H9 (cell line): ENCODE measurements around the gene RBSN. TPM values are rescaled to one million over a fixed set of nuclear protein-coding genes. Genes with fewer than 3 reads are reported as not detected.

Experiments
- DNase-seq: peaks from one replicate; pipeline ENCODE4 v3.0.0-alpha.2; 2017
- H2AFZ ChIP-seq: one replicate; pipeline ENCODE4 v1.6.1; 2013; ENCODE audit warnings: mild to moderate bottlenecking, low read length, control low read depth, moderate library complexity
- H2AK5ac ChIP-seq: 2 replicates; pipeline ENCODE4 v1.6.1; 2013; ENCODE audit warnings: low read length, control low read depth, mixed read lengths; ENCODE audit not compliant: insufficient read length
- H2BK120ac ChIP-seq: one replicate; pipeline ENCODE4 v1.6.1; 2013; ENCODE audit warnings: low read depth, mild to moderate bottlenecking, low read length, control low read depth, inconsistent platforms; ENCODE audit not compliant: poor library complexity, severe bottlenecking
- H2BK12ac ChIP-seq: 2 replicates; pipeline ENCODE4 v1.6.1; 2013; ENCODE audit warnings: low read length, control low read depth, mixed read lengths, low read depth; ENCODE audit not compliant: insufficient read length
- H2BK15ac ChIP-seq: 2 replicates; pipeline ENCODE4 v1.6.1; 2013; ENCODE audit warnings: low read depth, low read length, control low read depth
- H2BK20ac ChIP-seq: one replicate; pipeline ENCODE4 v1.6.1; 2013; ENCODE audit warnings: low read depth, mild to moderate bottlenecking, low read length, control low read depth, inconsistent platforms; ENCODE audit not compliant: poor library complexity, severe bottlenecking
- H2BK5ac ChIP-seq: 2 replicates; pipeline ENCODE4 v1.6.1; 2013; ENCODE audit warnings: low read length, control low read depth, mixed read lengths; ENCODE audit not compliant: insufficient read length
- H3K14ac ChIP-seq: 2 replicates; pipeline ENCODE4 v1.6.1; 2013; ENCODE audit warnings: low read length, control low read depth; ENCODE audit not compliant: insufficient read depth
- H3K18ac ChIP-seq: 2 replicates; pipeline ENCODE4 v1.6.1; 2013; ENCODE audit warnings: low read depth, mild to moderate bottlenecking, mixed read lengths, low read length, control low read depth; ENCODE audit not compliant: insufficient read length
- H3K23ac ChIP-seq: 2 replicates; pipeline ENCODE4 v1.6.1; 2013; ENCODE audit warnings: low read length, control low read depth, mixed read lengths, low read depth; ENCODE audit not compliant: insufficient read length
- H3K23me2 ChIP-seq: 2 replicates; pipeline ENCODE4 v1.6.1; 2013; ENCODE audit warnings: low read depth, mild to moderate bottlenecking, mixed read lengths, low read length, control low read depth; ENCODE audit not compliant: insufficient read length, poor library complexity, severe bottlenecking
- H3K27ac ChIP-seq: 2 replicates; pipeline ENCODE4 v1.5.1; 2013; ENCODE audit warnings: low read length, control low read depth, mixed read lengths, low read depth; ENCODE audit not compliant: insufficient read length
- H3K27me3 ChIP-seq: 2 replicates; pipeline ENCODE4 v1.6.1; 2013; ENCODE audit warnings: low read length, control low read depth, inconsistent platforms; ENCODE audit not compliant: insufficient read depth
- H3K4ac ChIP-seq: 2 replicates; pipeline ENCODE4 v1.6.1; 2013; ENCODE audit warnings: low read depth, mild to moderate bottlenecking, control low read depth, inconsistent platforms, low read length, moderate library complexity
- H3K4me1 ChIP-seq: 2 replicates; pipeline ENCODE4 v1.6.1; 2013; ENCODE audit warnings: low read length, control low read depth, inconsistent platforms; ENCODE audit not compliant: insufficient read depth
- H3K4me2 ChIP-seq: 2 replicates; pipeline ENCODE4 v1.6.1; 2013; ENCODE audit warnings: low read length, control low read depth, mixed read lengths; ENCODE audit not compliant: insufficient read length, insufficient read depth
- H3K56ac ChIP-seq: 2 replicates; pipeline ENCODE4 v1.6.1; 2013; ENCODE audit warnings: low read depth, mild to moderate bottlenecking, mixed read lengths, low read length, control low read depth; ENCODE audit not compliant: insufficient read length
- H3K79me1 ChIP-seq: 2 replicates; pipeline ENCODE4 v1.6.1; 2013; ENCODE audit warnings: low read depth, mild to moderate bottlenecking, moderate library complexity, low read length, control low read depth, inconsistent platforms; ENCODE audit not compliant: insufficient read depth, poor library complexity, severe bottlenecking
- H3K79me2 ChIP-seq: 2 replicates; pipeline ENCODE4 v1.6.1; 2013; ENCODE audit warnings: low read length, control low read depth, inconsistent platforms; ENCODE audit not compliant: insufficient read depth
- H3K9ac ChIP-seq: 2 replicates; pipeline ENCODE4 v1.6.1; 2013; ENCODE audit warnings: low read length, control low read depth, mixed read lengths; ENCODE audit not compliant: insufficient read length; ENCODE audit errors: extremely low read depth
- H3K9me3 ChIP-seq: one replicate; pipeline ENCODE4 v1.6.1; 2013; ENCODE audit warnings: low read depth, low read length, inconsistent platforms; ENCODE audit not compliant: control insufficient read depth
- H3T11ph ChIP-seq: one replicate; pipeline ENCODE4 v1.6.1; 2013; ENCODE audit warnings: mild to moderate bottlenecking, low read length, control low read depth, inconsistent platforms
- H4K20me1 ChIP-seq: one replicate; pipeline ENCODE4 v1.6.1; 2013; ENCODE audit not compliant: control insufficient read depth, insufficient read length, insufficient read depth
- H4K5ac ChIP-seq: 2 replicates; pipeline ENCODE4 v1.6.1; 2013; ENCODE audit warnings: low read depth, mild to moderate bottlenecking, mixed read lengths, low read length, control low read depth; ENCODE audit not compliant: insufficient read length
- H4K8ac ChIP-seq: replicated peaks from 2 replicates; pipeline ENCODE4 v1.6.1; 2013; ENCODE audit warnings: low read length, control low read depth, mixed read lengths, low read depth; ENCODE audit not compliant: insufficient read length
- H4K91ac ChIP-seq: 2 replicates; pipeline ENCODE4 v1.6.1; 2013; ENCODE audit warnings: low read depth, mild to moderate bottlenecking, moderate library complexity, mixed read lengths, low read length, control low read depth; ENCODE audit not compliant: insufficient read length
- H3K27ac Mint-ChIP-seq, 3 experiments: 2 replicates in 2 of 3; 3 replicates in 1 of 3; pipeline ENCODE4 v1.8.0; 2020 to 2021; ENCODE audit warnings: mixed read lengths in 3 of 3, mild to moderate bottlenecking in 1 of 3, moderate library complexity in 1 of 3
- H3K27me3 Mint-ChIP-seq: 2 replicates; pipeline ENCODE4 v1.8.0; 2021; ENCODE audit warnings: low read depth, mild to moderate bottlenecking, moderate library complexity, mixed read lengths
- H3K36me3 Mint-ChIP-seq, 3 experiments: 2 replicates in 2 of 3; 3 replicates in 1 of 3; pipeline ENCODE4 v1.8.0; 2020 to 2021; ENCODE audit warnings: low read depth in 3 of 3, mixed read lengths in 3 of 3; ENCODE audit not compliant: insufficient read depth in 1 of 3
- H3K4me1 Mint-ChIP-seq, 2 experiments: 2 replicates each; pipeline ENCODE4 v1.8.0; 2020; ENCODE audit warnings: mixed read lengths in 2 of 2
- H3K4me3 Mint-ChIP-seq, 2 experiments: 2 replicates in 1 of 2; 3 replicates in 1 of 2; pipeline ENCODE4 v1.8.0; 2020 to 2021; ENCODE audit warnings: mild to moderate bottlenecking in 2 of 2, mixed read lengths in 2 of 2, moderate library complexity in 1 of 2
- H3K9me3 Mint-ChIP-seq, 2 experiments: 2 replicates in 1 of 2; 3 replicates in 1 of 2; pipeline ENCODE4 v1.8.0; 2020; ENCODE audit warnings: mild to moderate bottlenecking in 2 of 2, mixed read lengths in 2 of 2, moderate library complexity in 1 of 2
- CTCF ChIP-seq: fragments of 200-600 bp; sonication (generic); conservative IDR thresholded peaks from 3 replicates; pipeline ENCODE4 v1.8.0; 2021; ENCODE audit warnings: antibody characterized with exemption, mild to moderate bottlenecking
- WGBS: extraction: QIAGEN DNeasy Blood & Tissue Kit; methylation state at CpG from one replicate; pipeline ENCODE4 v1.1.7; 2013; ENCODE audit warnings: missing lambda C conversion rate, low lambda C conversion rate, mixed read lengths; ENCODE audit not compliant: insufficient read length; ENCODE audit errors: extremely low coverage; 5-methylcytosine and 5-hydroxymethylcytosine counted together
- total RNA-seq: library from RNA; stranded (reverse); gene quantifications from 2 replicates; pipeline ENCODE4 v1.2.1, GENCODE V29; 2021

Gene RBSN
- total RNA-seq, 1 experiment from 2014 or later, result 16.0 TPM

GRCh38 chr3:15097891-15098290 lies 1.1 kb downstream of the RBSN start:
- peak overlapping the region; percentile 98 for H3K4me2 ChIP-seq
- no CpG with 5 or more reads among the region's 6 CpGs for WGBS
- peak overlapping the region; percentile 15 for H3K9ac ChIP-seq

More at GRCh38 chr3:15097891-15098290, 1.1 kb downstream of the RBSN start:
- Histone ChIP-seq H3K9me3 (no peaks in the 10 kb centered on the region), H3T11ph (no peak overlapping the region), H2BK5ac (no peak overlapping the region), H3K79me2 (peaks cover 5% of the 10 kb centered on the region; the same call in 1 of the 2 replicates), H4K5ac (no peak overlapping the region), H2BK20ac (no peak overlapping the region), H2BK15ac (no peak overlapping the region), H2BK120ac (no peak overlapping the region), H2AK5ac (no peak overlapping the region), H3K27ac (no peak overlapping the region), H3K18ac (no peak overlapping the region), H3K79me1 (peaks cover 8% of the 10 kb centered on the region), H2AFZ (no peak overlapping the region), H3K23me2 (peaks cover 18% of the 10 kb centered on the region), H3K27me3 (no peaks in the 10 kb centered on the region; the same call in 1 of the 2 replicates), H3K56ac (no peak overlapping the region), H4K91ac (no peak overlapping the region), H2BK12ac (no peak overlapping the region), H4K8ac (no peak overlapping the region), H3K4ac (no peak overlapping the region), H3K4me1 (peaks cover 3% of the 10 kb centered on the region; the same call in 1 of the 2 replicates), H4K20me1 (no peaks in the 10 kb centered on the region), H3K14ac (no peak overlapping the region), H3K23ac (no peak overlapping the region)
- Mint-ChIP-seq H3K36me3 (peaks cover 0 to 21% (median 19%) of the 10 kb centered on the region in 3 experiments; a peak in 5 of 7 replicates), H3K27ac (no peak overlapping the region; a peak in 1 of 7 replicates), H3K27me3 (peaks cover 3% of the 10 kb centered on the region; the same call in 1 of the 2 replicates), H3K4me1 (peaks cover 19% of the 10 kb centered on the region in 2 experiments), H3K4me3 (peak overlapping the region; percentile 88 to 95), H3K9me3 (no peaks in the 10 kb centered on the region; a peak in 1 of 5 replicates)
- DNase-seq, result no peak
- TF ChIP-seq CTCF, result no peak
